SU-DHL-6 (cell line): Measurements from ENCODE around the gene FAM98C.

Source experiments
- H2AFZ ChIP-seq: fragments of 200-600 bp; sonication (generic); 2 replicates; pipeline ENCODE4 v1.6.1; 2014; ENCODE audit warnings: low read depth, mild to moderate bottlenecking, moderate library complexity, mixed read lengths, antibody characterized with exemption, low read length; ENCODE audit not compliant: severe bottlenecking
- H3F3A ChIP-seq: fragments of 200-600 bp; shearing (Covaris generic); 2 replicates; pipeline ENCODE4 v1.6.0; 2016; ENCODE audit warnings: antibody characterized with exemption, mild to moderate bottlenecking; ENCODE audit not compliant: insufficient read depth
- H3K27ac ChIP-seq: fragments of 200-600 bp; sonication (generic); 2 replicates; pipeline ENCODE4 v1.5.1; 2016; ENCODE audit warnings: low read depth, mild to moderate bottlenecking, low read length, moderate library complexity, mixed read lengths
- H3K27me3 ChIP-seq: fragments of 200-600 bp; sonication (generic), shearing (Covaris generic); 2 replicates; pipeline ENCODE4 v1.6.0; 2014; ENCODE audit warnings: mild to moderate bottlenecking, low read length
- H3K36me3 ChIP-seq: fragments of 200-600 bp; sonication (generic); 2 replicates; pipeline ENCODE4 v1.6.1; 2014; ENCODE audit warnings: mild to moderate bottlenecking, low read length, mixed read lengths
- H3K4me2 ChIP-seq: fragments of 300-600, 200-600 bp; shearing (Covaris generic), sonication (generic); 2 replicates; pipeline ENCODE4 v1.6.0; 2014; ENCODE audit warnings: low read length, low read depth, mild to moderate bottlenecking; ENCODE audit not compliant: poor library complexity, severe bottlenecking
- H3K4me3 ChIP-seq: fragments of 200-600 bp; sonication (generic); 2 replicates; pipeline ENCODE4 v1.5.1; 2014; ENCODE audit warnings: antibody characterized with exemption, low read length, mild to moderate bottlenecking, mixed read lengths; ENCODE audit not compliant: insufficient read depth, poor library complexity, severe bottlenecking
- H3K79me2 ChIP-seq: fragments of 200-600 bp; sonication (generic); 2 replicates; pipeline ENCODE4 v1.6.1; 2014; ENCODE audit warnings: mild to moderate bottlenecking, low read length, moderate library complexity; ENCODE audit not compliant: insufficient read depth
- H3K9ac ChIP-seq: fragments of 200-600 bp; sonication (generic); 2 replicates; pipeline ENCODE4 v1.7.0; 2014; ENCODE audit warnings: mild to moderate bottlenecking, low read length
- H3K9me2 ChIP-seq: fragments of 200-600 bp; sonication (generic); replicated peaks from 2 replicates; pipeline ENCODE4 v1.6.1; 2014; ENCODE audit warnings: low read length; ENCODE audit not compliant: insufficient read depth
- H3K9me3 ChIP-seq: fragments of 200-600 bp; sonication (generic); 2 replicates; pipeline ENCODE4 v1.6.1; 2014; ENCODE audit warnings: low read length, mixed read lengths; ENCODE audit not compliant: insufficient read depth
- H4K20me1 ChIP-seq: fragments of 200-600 bp; sonication (generic); 2 replicates; pipeline ENCODE4 v1.6.1; 2014; ENCODE audit warnings: low read depth, mild to moderate bottlenecking, antibody characterized with exemption, low read length, moderate library complexity, mixed read lengths
- CTCF ChIP-seq: fragments of 200-600 bp; sonication (generic); IDR thresholded peaks from one replicate; pipeline ENCODE4 v1.5.1; 2017; ENCODE audit warnings: antibody characterized with exemption, mild to moderate bottlenecking, low read length, moderate library complexity; ENCODE audit not compliant: insufficient read depth, poor library complexity, severe bottlenecking
- EZH2phosphoT487 ChIP-seq: fragments of 200-600 bp; sonication (generic), shearing (Covaris generic); conservative IDR thresholded peaks from 2 replicates; pipeline ENCODE4 v1.6.1; 2018; ENCODE audit warnings: mild to moderate bottlenecking, antibody characterized with exemption, low read length, moderate library complexity, mixed read lengths

FAM98C gene

GRCh38 chr19:38444026-38444425, 41.1 kb downstream of the FAM98C start:
- Histone ChIP-seq H3K27ac (no peak overlapping the region), H3K36me3 (no peaks in the 10 kb centered on the region), H3K9ac (no peak overlapping the region), H2AFZ (no peak overlapping the region), H3F3A (no peaks in the 10 kb centered on the region), H3K79me2 (no peaks in the 10 kb centered on the region), H3K4me3 (no peak overlapping the region), H3K9me2 (no peaks in the 10 kb centered on the region), H4K20me1 (no peaks in the 10 kb centered on the region), H3K4me2 (no peak overlapping the region), H3K27me3 (no peaks in the 10 kb centered on the region; the same call in 1 of the 2 replicates), H3K9me3 (no peaks in the 10 kb centered on the region)
- TF ChIP-seq CTCF (no peak), EZH2phosphoT487 (no peak)

- H3K4me2 ChIP-seq: no peak overlapping the region
- no peaks in the 10 kb centered on the region for H3K9me3 ChIP-seq
- no peak overlapping the region for H3K27ac ChIP-seq
- H3K4me3 ChIP-seq: no peak overlapping the region
- no peaks in the 10 kb centered on the region for H3F3A ChIP-seq
- H3K27me3 ChIP-seq: no peaks in the 10 kb centered on the region; the same call in 1 of the 2 replicates
- TF ChIP-seq EZH2phosphoT487 (no peak), CTCF (no peak)
- H4K20me1 ChIP-seq: no peaks in the 10 kb centered on the region
- H3K9ac ChIP-seq: no peak overlapping the region
- H2AFZ ChIP-seq: no peak overlapping the region
- H3K36me3 ChIP-seq: no peaks in the 10 kb centered on the region
- no peaks in the 10 kb centered on the region for H3K9me2 ChIP-seq
- H3K79me2 ChIP-seq: no peaks in the 10 kb centered on the region
Observed at GRCh38 chr19:38445362-38445761, 42.5 kb downstream of the FAM98C start.

- no peak overlapping the region for H2AFZ ChIP-seq
- no peaks in the 10 kb centered on the region for H3K36me3 ChIP-seq
- H3F3A ChIP-seq: no peaks in the 10 kb centered on the region
- no peak overlapping the region for H3K9ac ChIP-seq
- no peak overlapping the region for H3K27ac ChIP-seq
- H3K4me2 ChIP-seq: no peak overlapping the region
- H3K79me2 ChIP-seq: no peaks in the 10 kb centered on the region
- no peaks in the 10 kb centered on the region for H4K20me1 ChIP-seq
- no peaks in the 10 kb centered on the region for H3K9me2 ChIP-seq
- no peaks in the 10 kb centered on the region for H3K9me3 ChIP-seq
- H3K27me3 ChIP-seq: no peaks in the 10 kb centered on the region; the same call in 1 of the 2 replicates
- no peak for TF ChIP-seq CTCF
- TF ChIP-seq EZH2phosphoT487: no peak
- H3K4me3 ChIP-seq: no peak overlapping the region
Observed at GRCh38 chr19:38448225-38448624, 45.3 kb downstream of the FAM98C start.
